Femur (tissue), 1 donor: ENCODE results near the gene PPP6R2.

Source experiments
- DNase-seq: peaks from one replicate; pipeline ENCODE4 v3.0.0-alpha.2; 2017

The PPP6R2 gene

GRCh38 chr22:50454556-50455075 lies 111.5 kb downstream of the PPP6R2 start:
- no peak for DNase-seq

GRCh38 chr22:50455201-50455600 lies 112.1 kb downstream of the PPP6R2 start:
- DNase-seq = no peak

GRCh38 chr22:50456026-50456425 lies 112.9 kb downstream of the PPP6R2 start:
- DNase-seq = no peak

GRCh38 chr22:50456466-50457234 lies 113.5 kb downstream of the PPP6R2 start:
- no peak for DNase-seq

GRCh38 chr22:50459016-50459415 lies 115.9 kb downstream of the PPP6R2 start:
- no peak for DNase-seq

- DNase-seq = no peak
These were observed 116.5 kb downstream of the PPP6R2 start for GRCh38 chr22:50459496-50460140.

- no peak for DNase-seq
These were observed 117.8 kb downstream of the PPP6R2 start for GRCh38 chr22:50460938-50461337.

GRCh38 chr22:50461536-50461935 lies 118.4 kb downstream of the PPP6R2 start:
- DNase-seq = no peak

GRCh38 chr22:50461979-50462540 lies 118.9 kb downstream of the PPP6R2 start:
- DNase-seq = no peak

GRCh38 chr22:50463188-50463900 lies 120.2 kb downstream of the PPP6R2 start:
- DNase-seq = no peak

- DNase-seq = no peak
These were observed 121.3 kb downstream of the PPP6R2 start for GRCh38 chr22:50464451-50464850.

GRCh38 chr22:50465066-50465930 lies 122.2 kb downstream of the PPP6R2 start:
- no peak for DNase-seq

- no peak for DNase-seq
These were observed 124.2 kb downstream of the PPP6R2 start for GRCh38 chr22:50467341-50467740.

- DNase-seq = no peak
These were observed 124.8 kb downstream of the PPP6R2 start for GRCh38 chr22:50467773-50468440.

- DNase-seq = no peak
These were observed 125.5 kb downstream of the PPP6R2 start for GRCh38 chr22:50468626-50469025.

- peak; percentile 77 for DNase-seq
These were observed 126.5 kb downstream of the PPP6R2 start for GRCh38 chr22:50469377-50470305.

GRCh38 chr22:50470491-50470890 lies 127.4 kb downstream of the PPP6R2 start:
- no peak for DNase-seq

GRCh38 chr22:50471197-50471847 lies 128.2 kb downstream of the PPP6R2 start:
- no peak for DNase-seq

GRCh38 chr22:50471962-50472361 lies 128.8 kb downstream of the PPP6R2 start:
- DNase-seq = no peak

GRCh38 chr22:50473088-50473487 lies 130.0 kb downstream of the PPP6R2 start:
- no peak for DNase-seq
